B cell (primary cell): ENCODE measurements around the gene POLR1E.

Experiments
- CTCF ChIP-seq: fragments of 200-600 bp; IDR thresholded peaks from one replicate; pipeline ENCODE4 v1.8.0; 2022; ENCODE audit warnings: antibody characterized with exemption, mild to moderate bottlenecking
- EZH2 ChIP-seq: IDR thresholded peaks from 2 replicates; pipeline ENCODE4 v1.6.1; 2012; ENCODE audit warnings: borderline replicate concordance, low read depth, mild to moderate bottlenecking, moderate library complexity, low read length; ENCODE audit not compliant: insufficient read depth, poor library complexity, severe bottlenecking

GRCh38 chr9:37449862-37450632 lies 35.7 kb upstream of the POLR1E start:
- no peak for TF ChIP-seq CTCF
- TF ChIP-seq EZH2 = no peak
